Activated CD4-positive, alpha-beta T cell treated with anti-CD3 and anti-CD28 coated beads, Interleukin-2, Interleukin-6, amounts not matched to agents 100 ng/mL and 50 ng/mL, durations not matched to agents 16 hours and 8 hours (primary cell): ENCODE results near the gene NRG2.

Source experiments
- DNase-seq: peaks from one replicate; pipeline ENCODE4 v3.0.0-alpha.2; 2020

Gene NRG2

DNA sequence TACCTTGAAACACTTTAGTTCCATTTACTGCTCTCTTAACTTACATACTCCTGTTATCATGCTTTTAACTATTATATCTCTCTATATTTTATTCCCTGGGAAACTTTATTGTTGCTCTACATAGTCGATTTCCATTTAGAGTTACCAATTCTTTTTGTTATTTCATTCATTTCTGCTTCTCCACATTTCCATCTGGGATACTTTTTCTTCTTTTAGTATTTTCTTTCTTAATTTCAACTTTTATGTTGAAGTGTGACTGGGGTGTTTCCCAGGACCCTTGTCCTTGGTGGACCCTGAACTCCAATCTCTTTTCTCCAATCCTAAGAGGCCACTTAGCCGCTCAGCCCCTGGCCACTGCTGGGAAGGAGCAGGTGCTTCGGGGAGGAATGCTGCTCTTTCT, 211.5 kb downstream of the NRG2 start:
- DNase-seq: no peak

- DNase-seq: no peak
Observed at GRCh38 chr5:139829471-139829870, 213.6 kb downstream of the NRG2 start.

DNA sequence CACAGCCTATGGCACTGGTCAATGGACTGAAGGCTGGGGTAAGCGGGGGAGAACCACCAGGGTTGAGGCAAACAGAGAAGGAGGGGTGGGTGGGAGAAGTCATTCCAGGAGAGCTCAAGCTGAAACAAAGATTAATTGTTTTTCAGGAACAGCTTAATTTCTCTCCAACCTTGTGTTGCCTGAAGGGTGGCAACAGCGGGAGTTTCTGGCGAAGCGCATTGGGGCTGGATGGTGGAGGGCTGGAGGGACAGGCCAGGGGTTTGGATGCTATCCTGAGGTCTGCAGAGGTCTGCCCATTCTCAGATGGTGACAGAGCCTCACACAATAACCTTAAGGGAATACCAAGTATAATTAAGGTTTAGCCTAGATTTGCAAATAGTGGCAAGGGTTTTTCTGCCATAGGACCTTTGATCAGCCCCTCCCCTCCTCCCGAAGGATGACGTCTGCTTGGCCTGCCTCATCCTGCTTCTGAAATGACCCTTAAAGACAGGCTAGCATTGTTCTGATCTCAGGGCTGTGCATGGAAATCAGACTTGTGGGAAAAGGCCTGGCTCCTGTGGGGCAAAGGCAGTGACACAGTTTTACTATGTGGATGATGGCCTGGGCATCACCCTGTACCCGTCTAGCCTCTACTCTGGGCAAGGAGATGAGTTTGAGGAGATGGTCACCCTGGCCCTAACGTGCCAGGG, 214.7 kb downstream of the NRG2 start:
- DNase-seq: no peak

DNA sequence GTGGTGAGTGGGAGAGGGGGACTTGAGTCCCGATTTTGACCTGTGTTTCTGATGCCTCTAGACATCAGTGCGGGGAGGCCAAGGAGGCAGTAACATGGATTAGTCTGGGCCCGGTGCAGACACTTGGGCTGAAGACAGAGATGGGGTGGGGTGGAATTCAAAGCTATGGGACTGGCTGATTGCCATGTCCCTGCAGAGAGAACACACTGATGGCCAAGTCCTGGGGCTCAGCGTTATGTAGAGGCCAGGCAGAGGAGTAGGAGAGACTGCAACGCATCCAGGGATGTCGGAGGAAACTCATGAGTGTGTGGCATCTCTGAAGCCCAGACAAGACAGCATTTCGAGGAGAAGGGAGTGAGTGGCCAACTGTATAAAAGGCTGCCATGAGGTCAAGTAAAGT, 217.4 kb downstream of the NRG2 start:
- no peak for DNase-seq

GRCh38 chr5:139823757-139824355, 219.2 kb downstream of the NRG2 start:
- no peak for DNase-seq

GRCh38 chr5:139822553-139823425, 220.3 kb downstream of the NRG2 start:
- DNase-seq: no peak

DNA sequence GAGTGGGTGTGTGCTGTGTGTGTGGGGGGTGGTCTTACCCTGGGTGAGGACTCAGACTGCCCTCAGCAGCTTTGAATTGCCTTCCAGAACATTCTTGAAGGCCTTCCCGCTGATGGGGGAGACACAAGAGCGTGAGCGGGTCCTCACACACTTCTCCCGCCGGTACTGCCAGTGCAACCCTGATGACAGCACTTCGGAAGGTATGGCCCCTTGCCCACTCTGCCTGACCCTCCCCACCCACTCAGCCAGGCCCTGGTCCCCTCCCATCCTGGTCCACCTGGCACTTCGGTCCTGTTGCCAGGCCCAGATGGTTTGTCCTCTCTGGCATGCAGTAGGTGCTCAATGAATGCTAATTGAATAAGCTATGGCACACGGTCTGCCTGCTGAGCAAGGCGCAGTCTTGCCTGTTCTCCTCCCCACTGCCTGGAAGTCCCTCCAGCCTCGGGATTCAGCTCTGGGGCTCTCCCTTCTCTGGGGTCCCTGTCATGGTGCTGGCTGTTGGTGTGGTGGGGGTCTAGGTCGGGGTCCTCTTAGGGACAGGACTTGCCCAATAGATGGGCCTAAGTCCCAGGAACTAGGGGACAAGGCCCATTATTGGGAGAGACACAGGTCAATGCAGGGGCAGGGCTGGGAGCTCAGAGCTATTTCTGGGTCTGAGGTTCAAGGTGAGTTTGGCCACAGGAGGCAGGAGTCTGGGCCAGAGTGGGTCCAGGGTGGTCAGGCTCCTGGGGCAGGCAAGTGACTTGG, 221.1 kb downstream of the NRG2 start:
- no peak for DNase-seq

GRCh38 chr5:139820606-139821005, 222.5 kb downstream of the NRG2 start:
- no peak for DNase-seq

DNA sequence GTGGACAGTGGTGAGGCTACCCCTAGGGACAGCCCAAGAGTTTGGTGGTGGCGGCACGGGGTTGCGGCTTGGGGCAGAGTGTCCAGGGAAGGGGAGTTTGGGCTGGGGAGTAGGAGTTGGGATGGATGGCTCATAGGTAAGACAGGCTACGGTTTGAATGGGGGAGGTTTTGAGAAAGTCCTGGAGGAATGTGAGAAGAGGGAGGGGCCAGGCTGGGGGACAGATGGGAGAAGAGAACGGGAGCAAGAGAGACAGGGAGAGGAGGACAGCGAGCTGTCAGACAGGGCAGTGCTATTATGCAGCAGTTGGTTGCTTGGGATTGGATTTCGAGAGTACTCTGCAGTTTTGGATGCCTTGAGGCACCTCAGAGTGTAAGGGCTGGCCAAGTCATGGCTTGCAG, 223.0 kb downstream of the NRG2 start:
- DNase-seq: no peak

DNA sequence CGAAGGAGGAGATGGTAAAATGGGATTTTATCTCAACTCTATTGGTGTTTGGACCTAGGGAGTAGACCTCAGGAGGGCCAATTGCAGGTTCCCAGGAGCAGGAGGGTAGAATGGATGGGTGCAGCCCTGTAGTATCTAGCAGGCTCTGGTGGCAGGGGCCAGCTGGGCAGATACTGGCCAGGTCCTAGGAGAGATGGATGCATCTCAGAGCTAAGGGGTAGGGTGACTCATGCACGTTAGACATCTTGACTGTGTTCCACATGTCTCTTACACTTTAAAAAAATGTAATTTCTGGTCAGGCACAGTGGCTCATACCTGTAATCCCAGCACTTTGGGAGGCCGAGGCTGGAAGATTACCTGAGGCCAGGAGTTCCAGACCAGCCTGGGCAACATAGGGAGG, 225.1 kb downstream of the NRG2 start:
- DNase-seq: no peak

DNA sequence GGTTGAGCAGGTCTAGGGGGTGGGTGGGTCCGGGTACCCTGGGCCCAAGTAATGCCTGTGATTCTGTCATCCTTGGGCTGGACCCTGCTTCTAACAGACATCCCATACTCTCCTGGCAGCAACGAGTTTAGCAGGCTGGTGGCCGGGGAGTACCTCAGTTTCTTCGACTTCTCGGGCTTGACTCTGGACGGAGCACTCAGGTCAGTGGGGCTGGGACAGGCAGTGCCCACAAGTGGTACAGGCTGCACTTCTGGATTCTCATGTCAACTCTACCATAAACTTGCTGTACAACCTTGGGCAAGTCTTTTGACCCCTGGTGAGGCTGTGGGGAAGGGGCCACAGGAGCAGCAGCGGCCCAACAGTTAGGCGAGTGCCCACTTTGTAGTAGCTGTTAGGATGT, 225.7 kb downstream of the NRG2 start:
- DNase-seq: no peak

DNA sequence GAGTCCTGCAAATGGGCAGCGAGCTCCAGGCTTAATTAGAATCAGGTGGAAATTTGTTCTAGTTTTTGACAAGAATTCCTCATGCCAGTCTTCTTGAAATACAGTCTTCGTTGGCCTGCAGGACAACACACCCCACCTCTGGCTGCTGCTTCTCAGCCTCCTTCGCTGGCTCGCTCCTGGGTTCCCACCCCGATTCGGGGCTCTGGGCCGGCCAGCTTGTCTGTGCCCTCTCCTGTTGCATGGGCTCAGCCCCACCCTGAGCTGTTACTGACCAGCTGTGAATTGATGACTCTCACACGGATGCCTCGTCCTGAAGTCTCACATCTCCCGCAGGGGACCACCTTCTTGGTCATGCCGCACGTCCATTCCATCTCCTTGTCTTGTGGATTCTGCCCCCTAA, 226.5 kb downstream of the NRG2 start:
- no peak for DNase-seq

DNA sequence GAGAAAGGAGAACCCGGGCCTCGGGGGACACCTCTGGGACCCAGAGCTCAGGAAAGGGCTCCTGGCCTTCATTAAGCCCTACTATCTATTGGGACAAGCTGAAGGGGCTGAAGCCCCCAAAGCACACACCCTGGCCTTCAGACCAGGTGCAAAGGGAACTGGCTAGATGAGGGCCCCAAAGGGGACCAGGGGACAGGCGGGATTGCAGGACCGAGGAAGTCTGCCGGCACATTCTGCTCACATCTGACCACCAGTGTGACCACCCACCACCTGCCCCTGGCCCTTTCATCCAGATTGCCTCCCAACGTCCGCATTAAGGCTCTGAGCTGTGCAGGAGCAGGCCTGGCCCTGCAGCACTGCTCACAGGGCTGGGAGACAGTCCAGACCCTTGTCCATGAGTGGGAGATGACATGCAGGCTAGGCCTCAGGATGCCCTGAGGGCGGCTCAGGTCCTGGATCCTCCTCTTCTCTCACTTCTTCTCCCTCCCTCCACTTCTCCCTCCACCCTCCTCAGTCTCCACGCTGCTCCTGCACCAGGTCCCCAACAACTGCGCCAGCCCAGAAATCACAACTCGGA, 228.3 kb downstream of the NRG2 start:
- no peak for DNase-seq

GRCh38 chr5:139814191-139814601, 228.9 kb downstream of the NRG2 start:
- DNase-seq: no peak

GRCh38 chr5:139812836-139813805, 230.0 kb downstream of the NRG2 start:
- no peak for DNase-seq

GRCh38 chr5:139812323-139812722, 230.8 kb downstream of the NRG2 start:
- no peak for DNase-seq

GRCh38 chr5:139811274-139811607, 231.9 kb downstream of the NRG2 start:
- DNase-seq: no peak

DNA sequence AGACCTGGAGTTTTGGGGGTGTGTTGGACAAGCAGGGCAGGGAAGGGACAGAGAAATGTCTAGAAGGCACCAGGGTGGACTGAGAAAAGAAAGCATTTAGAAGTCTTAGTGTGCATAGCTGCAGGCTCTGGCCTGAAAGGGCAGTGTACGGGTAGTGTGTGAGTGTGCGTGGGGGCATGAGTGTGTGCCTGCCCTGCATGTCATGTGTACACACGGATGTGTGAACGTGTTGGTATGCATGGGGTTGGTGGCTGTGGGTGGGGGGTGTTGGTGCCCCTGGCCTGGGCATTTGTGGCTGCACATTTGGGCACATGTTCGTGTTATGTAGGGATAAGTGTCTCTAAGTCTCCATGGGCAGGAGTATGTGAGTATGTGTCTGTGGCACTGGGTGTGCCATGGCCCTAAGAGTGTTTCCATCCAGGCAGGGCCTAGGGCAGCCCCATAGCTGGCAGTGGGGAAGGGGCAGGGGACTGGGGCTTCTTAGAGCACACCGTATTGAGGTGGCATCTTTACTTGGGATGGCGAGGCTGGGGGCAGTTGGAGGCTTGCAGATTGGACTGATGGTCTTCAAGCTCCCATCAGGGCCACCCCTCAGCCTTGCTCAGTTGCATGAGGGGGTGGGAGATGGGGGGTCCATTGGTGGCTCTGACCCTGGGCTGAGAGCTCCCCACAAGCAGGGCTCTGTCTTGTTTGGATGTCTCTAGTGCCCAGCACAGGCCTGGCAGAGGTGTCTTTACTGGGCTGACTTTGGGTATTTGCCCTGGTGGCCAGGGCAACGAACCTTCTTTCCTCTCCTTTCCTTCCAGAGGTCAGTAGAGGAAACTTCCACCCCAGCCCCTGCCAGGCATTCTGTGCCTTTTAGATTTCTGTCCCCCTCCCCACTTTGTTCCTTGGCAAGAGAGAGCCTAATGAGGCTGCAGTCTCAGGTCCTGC, 232.5 kb downstream of the NRG2 start:
- DNase-seq: no peak

GRCh38 chr5:139809331-139809810, 233.7 kb downstream of the NRG2 start:
- DNase-seq: no peak
